Activated CD8-positive, alpha-beta T cell treated with anti-CD3 and anti-CD28 coated beads for 36 hours (primary cell): ENCODE results near the gene EED. TPM values are rescaled to one million over a fixed set of nuclear protein-coding genes. Genes with fewer than 3 reads are reported as not detected.

Experiments
- ATAC-seq: fragments of 200-7000 bp; cut with Tn5 transposase; one replicate; pipeline ENCODE4 v1.10.0; 2021; ENCODE audit warnings: mild to moderate bottlenecking, moderate library complexity
- CTCF ChIA-PET: fragments of 350-600 bp; sonication (Branson Sonifier 250); formaldehyde crosslinking; loops from one replicate; lab custom pipeline; 2021; ENCODE audit warnings: antibody characterized with exemption; lab: Charles Lee
- POLR2A ChIA-PET: fragments of 350-600 bp; sonication (Branson Sonifier 250); formaldehyde crosslinking; loops from one replicate; lab custom pipeline; 2021; ENCODE audit warnings: antibody characterized with exemption; lab: Charles Lee
- DNase-seq: peaks from one replicate; pipeline ENCODE4 v3.0.0-alpha.2; 2020
- H3K27ac Mint-ChIP-seq: one replicate; pipeline ENCODE4 v1.8.0; 2021; ENCODE audit warnings: mild to moderate bottlenecking, mixed read lengths
- H3K27me3 Mint-ChIP-seq: one replicate; pipeline ENCODE4 v1.8.0; 2021; ENCODE audit warnings: mixed read lengths
- H3K36me3 Mint-ChIP-seq: one replicate; pipeline ENCODE4 v1.8.0; 2021; ENCODE audit warnings: low read depth, mixed read lengths
- H3K4me1 Mint-ChIP-seq: one replicate; pipeline ENCODE4 v1.8.0; 2021; ENCODE audit warnings: low read depth, mixed read lengths
- H3K4me3 Mint-ChIP-seq: one replicate; pipeline ENCODE4 v1.8.0; 2021; ENCODE audit warnings: mild to moderate bottlenecking, moderate library complexity, mixed read lengths
- H3K9me3 Mint-ChIP-seq: one replicate; pipeline ENCODE4 v1.8.0; 2021; ENCODE audit warnings: mixed read lengths
- intact Hi-C: fragments of 100-400 bp; cut with micrococcal nuclease; formaldehyde crosslinking; loops from one replicate; pipeline ENCODE4 v1.10.0; 2022
- total RNA-seq, 2 experiments: library from RNA; stranded (reverse); gene quantifications; one replicate each; pipeline ENCODE4 v1.2.3, GENCODE V29; 2021
- TF ChIP-seq, protein P1 (sequence below): fragments of 200-600 bp; IDR thresholded peaks from one replicate; pipeline ENCODE4 v1.8.0; 2022; ENCODE audit warnings: antibody characterized with exemption, mild to moderate bottlenecking

The EED gene
- total RNA-seq, 2 experiments from 2014 or later = 114 to 117 TPM

DNA sequence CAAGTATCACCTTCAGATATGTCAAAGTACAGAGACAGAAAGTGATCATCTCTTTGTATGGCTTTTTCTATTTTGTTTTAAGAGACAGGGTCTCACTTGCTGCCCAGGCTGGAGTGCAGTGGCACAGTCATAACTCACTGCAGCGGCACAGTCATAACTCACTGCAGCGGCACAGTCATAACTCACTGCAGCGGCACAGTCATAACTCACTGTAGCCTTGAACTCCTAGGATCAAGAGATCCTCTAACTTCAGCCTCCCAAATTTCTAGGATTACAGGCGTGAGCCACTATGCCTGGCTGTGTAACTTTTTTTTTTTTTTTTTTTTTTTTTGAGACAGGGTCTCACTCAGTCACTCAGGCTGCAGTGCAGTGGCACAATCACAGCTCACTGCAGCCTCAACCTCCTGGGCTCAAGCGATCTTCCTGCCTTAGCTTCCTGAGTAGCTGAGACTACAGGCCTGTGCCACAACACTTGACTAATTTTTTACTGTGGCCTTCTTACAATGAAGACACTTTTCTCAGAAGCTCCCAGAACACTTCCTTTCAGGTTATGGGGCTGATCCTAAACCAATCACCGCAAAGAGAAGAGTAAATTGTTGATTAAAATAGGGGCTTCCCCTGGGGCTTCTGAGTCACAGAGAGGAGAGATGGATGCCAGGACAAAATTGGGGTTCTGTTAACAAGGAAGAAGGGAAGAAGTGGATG, 48.5 kb downstream of the EED start:
- Mint-ChIP-seq H3K27ac (peak overlapping the region; percentile 82), H3K4me3 (no peak overlapping the region), H3K36me3 (peaks cover 13% of the 10 kb centered on the region), H3K4me1 (peaks cover 50% of the 10 kb centered on the region), H3K27me3 (peaks cover 1% of the 10 kb centered on the region), H3K9me3 (peaks cover 4% of the 10 kb centered on the region)
- peak; percentile 77 for DNase-seq
- intact Hi-C loops = loop anchor here (2.0 to 10.0 kb wide), 3 partner anchors 250 to 538 kb away; partner anchors contain the start of gene CCDC83
- ChIA-PET POLR2A (interaction anchor here (0.9 kb wide), 1 partner anchor 99 kb away, joined by 3 read pairs; no protein-coding TSS in a partner anchor), CTCF (interaction anchor here (0.8 to 3.0 kb wide), 11 partner anchors 10 to 438 kb away, joined by 3 to 10 read pairs (median 4); partner anchors contain the start of gene CCDC83)
- peak; percentile 75 for ATAC-seq
- TF ChIP-seq, protein P1, sequence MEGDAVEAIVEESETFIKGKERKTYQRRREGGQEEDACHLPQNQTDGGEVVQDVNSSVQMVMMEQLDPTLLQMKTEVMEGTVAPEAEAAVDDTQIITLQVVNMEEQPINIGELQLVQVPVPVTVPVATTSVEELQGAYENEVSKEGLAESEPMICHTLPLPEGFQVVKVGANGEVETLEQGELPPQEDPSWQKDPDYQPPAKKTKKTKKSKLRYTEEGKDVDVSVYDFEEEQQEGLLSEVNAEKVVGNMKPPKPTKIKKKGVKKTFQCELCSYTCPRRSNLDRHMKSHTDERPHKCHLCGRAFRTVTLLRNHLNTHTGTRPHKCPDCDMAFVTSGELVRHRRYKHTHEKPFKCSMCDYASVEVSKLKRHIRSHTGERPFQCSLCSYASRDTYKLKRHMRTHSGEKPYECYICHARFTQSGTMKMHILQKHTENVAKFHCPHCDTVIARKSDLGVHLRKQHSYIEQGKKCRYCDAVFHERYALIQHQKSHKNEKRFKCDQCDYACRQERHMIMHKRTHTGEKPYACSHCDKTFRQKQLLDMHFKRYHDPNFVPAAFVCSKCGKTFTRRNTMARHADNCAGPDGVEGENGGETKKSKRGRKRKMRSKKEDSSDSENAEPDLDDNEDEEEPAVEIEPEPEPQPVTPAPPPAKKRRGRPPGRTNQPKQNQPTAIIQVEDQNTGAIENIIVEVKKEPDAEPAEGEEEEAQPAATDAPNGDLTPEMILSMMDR = no peak

GRCh38 chr11:86294026-86294425, 49.5 kb downstream of the EED start:
- H3K27me3 Mint-ChIP-seq = peaks cover 1% of the 10 kb centered on the region
- TF ChIP-seq, protein P1 = no peak
- POLR2A ChIA-PET = interaction anchor here (0.8 to 1.1 kb wide), 2 partner anchors 49 to 129 kb away, joined by 3 read pairs; no protein-coding TSS in a partner anchor
- ATAC-seq (no peak), DNase-seq (no peak)
- intact Hi-C loops = loop anchor here (10.0 kb wide), 2 partner anchors 439 to 539 kb away; partner anchors contain the start of gene CCDC83
- peaks cover 4% of the 10 kb centered on the region for H3K9me3 Mint-ChIP-seq
- H3K36me3 Mint-ChIP-seq = peaks cover 11% of the 10 kb centered on the region
- H3K27ac Mint-ChIP-seq = no peak overlapping the region
- H3K4me3 Mint-ChIP-seq = no peak overlapping the region
- H3K4me1 Mint-ChIP-seq = peaks cover 41% of the 10 kb centered on the region
- CTCF ChIA-PET = interaction anchor here (0.8 to 2.2 kb wide), 11 partner anchors 9 to 439 kb away, joined by 3 to 8 read pairs (median 4); partner anchors contain the start of gene CCDC83

GRCh38 chr11:86301742-86302091, 57.2 kb downstream of the EED start:
- intact Hi-C loops = loop anchor here (10.0 kb wide), 1 partner anchor 143 kb away; no protein-coding TSS in a partner anchor
- DNase-seq = no peak
- Mint-ChIP-seq H3K4me1 (peaks cover 31% of the 10 kb centered on the region), H3K4me3 (peak overlapping the region; percentile 89), H3K36me3 (peaks cover 12% of the 10 kb centered on the region), H3K27me3 (no peaks in the 10 kb centered on the region), H3K27ac (peak overlapping the region; percentile 97), H3K9me3 (no peaks in the 10 kb centered on the region)
- TF ChIP-seq, protein P1 = no peak
- POLR2A ChIA-PET = interaction anchor here (0.8 to 1.1 kb wide), 3 partner anchors 11 to 34 kb away, joined by 3 read pairs; no protein-coding TSS in a partner anchor
- CTCF ChIA-PET = interaction anchor here (0.9 to 2.9 kb wide), 4 partner anchors 10 to 447 kb away, joined by 3 to 13 read pairs (median 4); partner anchors contain the start of gene CCDC83
- ATAC-seq = no peak

DNA sequence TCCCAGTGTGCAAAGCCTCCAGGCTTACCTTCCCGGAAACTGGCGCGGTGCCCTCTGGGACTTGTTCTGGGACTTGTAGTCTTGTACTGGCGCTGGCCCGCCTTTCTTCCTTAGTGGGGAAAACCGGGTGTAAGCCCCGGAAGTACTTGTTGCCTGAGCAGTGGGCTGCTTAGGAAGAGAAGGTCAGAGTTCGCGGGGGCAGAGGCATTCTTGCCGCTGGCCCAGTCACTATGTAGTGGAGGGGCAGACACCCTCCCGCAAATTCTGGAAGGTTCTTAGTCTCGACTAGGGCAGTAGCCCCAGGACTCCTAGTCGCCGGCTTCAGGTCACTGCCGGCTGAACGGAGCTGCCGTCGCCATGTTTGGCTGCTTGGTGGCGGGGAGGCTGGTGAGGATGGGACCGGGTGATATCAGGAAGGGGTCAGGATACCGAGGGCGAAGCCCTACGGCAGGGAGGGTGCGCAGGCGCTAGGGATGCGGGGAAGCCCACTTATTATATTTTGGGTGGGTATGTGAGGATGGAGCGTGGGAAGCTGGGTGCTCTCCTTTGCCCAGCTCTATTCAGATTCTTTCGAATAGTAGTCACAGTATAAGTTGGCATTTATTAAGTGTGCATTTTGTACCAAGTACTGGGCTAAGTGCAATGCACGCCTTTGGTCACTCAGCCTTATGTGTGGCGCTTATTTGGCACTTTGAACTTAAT, 57.7 kb downstream of the EED start, which contains the start of gene HIKESHI:
Gene HIKESHI, plus strand, starts transcription at position 149 of the 702 bp plus-strand sequence. Its CDS starts 209 bp downstream, at position 358.
- ATAC-seq = peak; percentile 98
- H3K4me1 Mint-ChIP-seq = peaks cover 31% of the 10 kb centered on the region
- peak within 1 kb of the TSS; percentile 97 for H3K27ac Mint-ChIP-seq
- H3K36me3 Mint-ChIP-seq = peaks cover 12% of the 10 kb centered on the region
- no peaks in the 10 kb centered on the region for H3K27me3 Mint-ChIP-seq
- H3K9me3 Mint-ChIP-seq = no peaks in the 10 kb centered on the region
- TF ChIP-seq, protein P1 = no peak
- peak; percentile 97 for DNase-seq
- ChIA-PET POLR2A (interaction anchor here (0.6 to 1.1 kb wide), 4 partner anchors 11 to 50 kb away, joined by 3 read pairs; no protein-coding TSS in a partner anchor), CTCF (interaction anchor here (0.9 to 2.9 kb wide), 4 partner anchors 8 to 448 kb away, joined by 4 to 13 read pairs (median 5); partner anchors contain the start of gene CCDC83)
- H3K4me3 Mint-ChIP-seq = peak within 1 kb of the TSS; percentile 89
- intact Hi-C loops = loop anchor here (10.0 kb wide), 1 partner anchor 143 kb away; no protein-coding TSS in a partner anchor
